Naive thymus-derived CD8-positive, alpha-beta T cell (primary cell): ENCODE data around the gene GATAD2A. TPM values are rescaled to one million over a fixed set of nuclear protein-coding genes. Genes with fewer than 3 reads are reported as not detected.

Source experiments
- ATAC-seq, 2 donors: fragments of 150-1000 bp; cut with Tn5 transposase in 1 of 2; sonication (Bioruptor Pico), chemical (Tn5 transposase) in 1 of 2; 1 replicate in 1 of 2; 2 replicates in 1 of 2; pipeline ENCODE4 v1.10.0; 2021; ENCODE audit warnings: mild to moderate bottlenecking in 2 of 2, moderate library complexity in 2 of 2
- POLR2A ChIA-PET: fragments of 350-600 bp; sonication (Branson Sonifier 250); formaldehyde crosslinking; loops from one replicate; lab custom pipeline; 2021; ENCODE audit warnings: antibody characterized with exemption; lab: Charles Lee
- DNase-seq, 10 donors: peaks; one replicate each; pipeline versions ENCODE4 v3.0.0 to v3.0.0-alpha.2; 2020 to 2022
- H3K27ac Mint-ChIP-seq, 10 donors: one replicate each; pipeline ENCODE4 v1.8.0; 2020 to 2022; ENCODE audit warnings: mild to moderate bottlenecking in 10 of 10, mixed read lengths in 10 of 10, moderate library complexity in 4 of 10, inconsistent platforms in 1 of 10
- H3K27me3 Mint-ChIP-seq, 5 donors: one replicate each; pipeline ENCODE4 v1.8.0; 2021 to 2022; ENCODE audit warnings: mixed read lengths in 5 of 5
- H3K36me3 Mint-ChIP-seq, 3 donors: one replicate each; pipeline ENCODE4 v1.8.0; 2020 to 2022; ENCODE audit warnings: mixed read lengths in 3 of 3, mild to moderate bottlenecking in 2 of 3, inconsistent platforms in 1 of 3
- H3K4me1 Mint-ChIP-seq, 4 donors: one replicate each; pipeline ENCODE4 v1.8.0; 2021 to 2022; ENCODE audit warnings: mixed read lengths in 4 of 4
- H3K4me3 Mint-ChIP-seq, 10 donors: one replicate each; pipeline ENCODE4 v1.8.0; 2020 to 2022; ENCODE audit warnings: mild to moderate bottlenecking in 10 of 10, mixed read lengths in 10 of 10, moderate library complexity in 6 of 10, inconsistent platforms in 1 of 10
- H3K9me3 Mint-ChIP-seq, 9 donors: one replicate each; pipeline ENCODE4 v1.8.0; 2020 to 2022; ENCODE audit warnings: mixed read lengths in 9 of 9, mild to moderate bottlenecking in 3 of 9, inconsistent platforms in 1 of 9, moderate library complexity in 1 of 9
- polyA plus RNA-seq, 3 donors: library from polyadenylated mRNA; unstranded; fragments of 300-500 nt; fragmentation: Illumina TruSeq; gene quantifications; one replicate each; pipeline ENCODE4 v1.2.3, GENCODE V29; 2021
- total RNA-seq, 8 experiments: library from RNA in 2 of 8; stranded (reverse) in 2 of 8; gene quantifications; one replicate each; pipeline ENCODE4 v1.2.3 and lab custom pipeline; 2021 to 2026

GATAD2A gene
- total and polyA plus RNA-seq, 5 experiments from 2014 or later, result 14.5 to 107 (median 35.1) TPM

- Mint-ChIP-seq H3K36me3 (peaks cover 0 to 45% (median 6%) of the 10 kb centered on the region in 3 donors), H3K4me3 (no peak overlapping the region), H3K9me3 (no peaks in the 10 kb centered on the region), H3K27me3 (no peaks in the 10 kb centered on the region), H3K27ac (no peak overlapping the region), H3K4me1 (peaks cover 0 to 3% (median 1%) of the 10 kb centered on the region in 4 donors)
- ATAC-seq (no peak), DNase-seq (no peak)
- POLR2A ChIA-PET, result no interaction called here
These were observed 102.7 kb downstream of the GATAD2A start for GRCh38 chr19:19508217-19508616.

- ATAC-seq, result no peak
- no peak for DNase-seq
- POLR2A ChIA-PET, result interaction anchor here (0.7 kb wide), 1 partner anchor 266 kb away, joined by 7 read pairs; no protein-coding TSS in a partner anchor
- Mint-ChIP-seq H3K4me3 (no peak overlapping the region), H3K27me3 (no peaks in the 10 kb centered on the region), H3K36me3 (peaks cover 0 to 23% (median 3%) of the 10 kb centered on the region in 3 donors), H3K27ac (peak overlapping the region in 7 of 10 donors; percentile 22 to 54 (median 41)), H3K9me3 (no peaks in the 10 kb centered on the region), H3K4me1 (peaks cover 0 to 4% (median 0%) of the 10 kb centered on the region in 4 donors)
These were observed 105.0 kb downstream of the GATAD2A start for GRCh38 chr19:19510432-19510831.

- POLR2A ChIA-PET, result interaction anchor here (0.6 to 3.4 kb wide), 5 partner anchors 9 to 192 kb away, joined by 3 to 7 read pairs (median 5); no protein-coding TSS in a partner anchor
These were observed 108.2 kb downstream of the GATAD2A start for GRCh38 chr19:19513682-19514081.

GRCh38 chr19:19514215-19514657, 108.8 kb downstream of the GATAD2A start:
- Mint-ChIP-seq H3K9me3 (no peaks in the 10 kb centered on the region), H3K4me3 (peak overlapping the region in 9 of 10 donors; percentile 33 to 79 (median 59)), H3K27me3 (no peaks in the 10 kb centered on the region), H3K27ac (peak overlapping the region in 4 of 10 donors; percentile 15 to 75 (median 30)), H3K36me3 (peaks cover 0 to 6% (median 0%) of the 10 kb centered on the region in 3 donors), H3K4me1 (peaks cover under 1 to 35% (median 16%) of the 10 kb centered on the region in 4 donors)
- POLR2A ChIA-PET, result interaction anchor here (0.6 to 3.4 kb wide), 6 partner anchors 9 to 193 kb away, joined by 3 to 7 read pairs (median 4); no protein-coding TSS in a partner anchor
- DNase-seq (peak in 2 of 10 donors; percentile 40 to 69), ATAC-seq (no peak)

More at GRCh38 chr19:19513682-19514081, 108.2 kb downstream of the GATAD2A start:
- Mint-ChIP-seq H3K4me1 (peaks cover 0 to 33% (median 13%) of the 10 kb centered on the region in 4 donors), H3K4me3 (peak overlapping the region in 6 of 10 donors; percentile 15 to 77 (median 42)), H3K36me3 (peaks cover 0 to 4% (median 0%) of the 10 kb centered on the region in 3 donors), H3K9me3 (no peaks in the 10 kb centered on the region), H3K27me3 (no peaks in the 10 kb centered on the region), H3K27ac (no peak overlapping the region)
- DNase-seq (no peak), ATAC-seq (no peak)

- POLR2A ChIA-PET, result interaction anchor here (0.7 to 3.4 kb wide), 21 partner anchors 10 to 596 kb away, joined by 3 to 18 read pairs (median 4); partner anchors contain the start of genes BORCS8, COPE, DDX49 and GATAD2A
- Mint-ChIP-seq H3K9me3 (no peaks in the 10 kb centered on the region), H3K36me3 (peaks cover 0 to 15% (median 0%) of the 10 kb centered on the region in 3 donors)
These were observed 109.6 kb downstream of the GATAD2A start, which contains the start of gene TSSK6 for GRCh38 chr19:19514881-19515641. Gene TSSK6 (minus strand): TSS chr19:19515548. CDS start chr19:19515427, 121 bp downstream.

GRCh38 chr19:19515642-19516519, 110.4 kb downstream of the GATAD2A start, which contains the start of gene NDUFA13:
Gene NDUFA13 (plus strand): TSS chr19:19516225. CDS start chr19:19516239, 14 bp downstream.
- ATAC-seq, result peak; percentile 86 to 90
- H3K9me3 Mint-ChIP-seq, result no peaks in the 10 kb centered on the region

More at GRCh38 chr19:19514881-19515641, 109.6 kb downstream of the GATAD2A start, which contains the start of gene TSSK6:
- DNase-seq (no peak), ATAC-seq (no peak)
- Mint-ChIP-seq H3K4me1 (peaks cover 4 to 44% (median 22%) of the 10 kb centered on the region in 4 donors), H3K27me3 (no peaks in the 10 kb centered on the region), H3K27ac (peak within 1 kb of the TSS; percentile 91 to 98 (median 97)), H3K4me3 (peak within 1 kb of the TSS; percentile 91 to 98 (median 96))

GRCh38 chr19:19517235-19517619, 111.8 kb downstream of the GATAD2A start:
- no peaks in the 10 kb centered on the region for H3K27me3 Mint-ChIP-seq
- POLR2A ChIA-PET, result interaction anchor here (1.7 to 1.9 kb wide), 2 partner anchors 14 to 112 kb away, joined by 8 to 11 read pairs; partner anchors contain the start of gene GATAD2A
- DNase-seq (no peak), ATAC-seq (no peak)
- H3K4me1 Mint-ChIP-seq, result peaks cover 12 to 56% (median 32%) of the 10 kb centered on the region in 4 donors
- peaks cover 0 to 24% (median 6%) of the 10 kb centered on the region in 3 donors for H3K36me3 Mint-ChIP-seq
- H3K27ac Mint-ChIP-seq, result peak overlapping the region in 5 of 10 donors; percentile 40 to 97 (median 56)
- H3K4me3 Mint-ChIP-seq, result peak overlapping the region; percentile 47 to 98 (median 96)
- H3K9me3 Mint-ChIP-seq, result no peaks in the 10 kb centered on the region

More at GRCh38 chr19:19515642-19516519, 110.4 kb downstream of the GATAD2A start, which contains the start of gene NDUFA13:
- H3K4me3 Mint-ChIP-seq, result peak within 1 kb of the TSS; percentile 91 to 98 (median 96)
- peak within 1 kb of the TSS; percentile 91 to 98 (median 97) for H3K27ac Mint-ChIP-seq
- peaks cover 0 to 21% (median 3%) of the 10 kb centered on the region in 3 donors for H3K36me3 Mint-ChIP-seq
- no peaks in the 10 kb centered on the region for H3K27me3 Mint-ChIP-seq
- POLR2A ChIA-PET, result interaction anchor here (0.5 to 3.4 kb wide), 26 partner anchors 10 to 596 kb away, joined by 3 to 18 read pairs (median 4); partner anchors contain the start of genes BORCS8, COPE, DDX49 and GATAD2A
- peaks cover 10 to 51% (median 29%) of the 10 kb centered on the region in 4 donors for H3K4me1 Mint-ChIP-seq
- peak; percentile 84 to 99 (median 93) for DNase-seq

- no peak overlapping the region for H3K4me3 Mint-ChIP-seq
- no peaks in the 10 kb centered on the region for H3K27me3 Mint-ChIP-seq
- peaks cover 12 to 68% (median 38%) of the 10 kb centered on the region in 4 donors for H3K4me1 Mint-ChIP-seq
- H3K27ac Mint-ChIP-seq, result no peak overlapping the region
- DNase-seq (no peak), ATAC-seq (no peak)
- POLR2A ChIA-PET, result no interaction called here
- no peaks in the 10 kb centered on the region for H3K9me3 Mint-ChIP-seq
- H3K36me3 Mint-ChIP-seq, result peaks cover 0 to 44% (median 6%) of the 10 kb centered on the region in 3 donors
These were observed 115.5 kb downstream of the GATAD2A start for GRCh38 chr19:19520989-19521388.

GRCh38 chr19:19523177-19523576, 117.7 kb downstream of the GATAD2A start:
- Mint-ChIP-seq H3K9me3 (no peaks in the 10 kb centered on the region), H3K27me3 (no peaks in the 10 kb centered on the region), H3K27ac (peak overlapping the region in 1 of 10 donors; percentile 28), H3K4me1 (peaks cover 12 to 53% (median 28%) of the 10 kb centered on the region in 4 donors), H3K36me3 (peaks cover 0 to 57% (median 6%) of the 10 kb centered on the region in 3 donors), H3K4me3 (peak overlapping the region in 1 of 10 donors; percentile 11)
- ATAC-seq, result no peak
- DNase-seq, result no peak
- POLR2A ChIA-PET, result no interaction called here

GRCh38 chr19:19524053-19524452, 118.6 kb downstream of the GATAD2A start:
- POLR2A ChIA-PET, result no interaction called here
- ATAC-seq (no peak), DNase-seq (no peak)
- no peaks in the 10 kb centered on the region for H3K9me3 Mint-ChIP-seq
- H3K27ac Mint-ChIP-seq, result no peak overlapping the region
- no peak overlapping the region for H3K4me3 Mint-ChIP-seq
- H3K4me1 Mint-ChIP-seq, result peaks cover 12 to 49% (median 25%) of the 10 kb centered on the region in 4 donors
- no peaks in the 10 kb centered on the region for H3K27me3 Mint-ChIP-seq
- peaks cover 0 to 58% (median 6%) of the 10 kb centered on the region in 3 donors for H3K36me3 Mint-ChIP-seq

- peaks cover 0 to 45% (median 3%) of the 10 kb centered on the region in 3 donors for H3K36me3 Mint-ChIP-seq
- ATAC-seq (no peak), DNase-seq (no peak)
- no peaks in the 10 kb centered on the region for H3K9me3 Mint-ChIP-seq
- peak overlapping the region in 2 of 10 donors; percentile 47 to 77 for H3K27ac Mint-ChIP-seq
- no peak overlapping the region for H3K4me3 Mint-ChIP-seq
- H3K4me1 Mint-ChIP-seq, result peaks cover 2 to 33% (median 11%) of the 10 kb centered on the region in 4 donors
- no peaks in the 10 kb centered on the region for H3K27me3 Mint-ChIP-seq
- POLR2A ChIA-PET, result interaction anchor here (1.4 kb wide), 1 partner anchor 11 kb away, joined by 4 read pairs; the partner anchor contains the start of gene TSSK6
These were observed 120.3 kb downstream of the GATAD2A start for GRCh38 chr19:19525611-19526380.
